ENCODE measurements around the gene PROCA1.

The PROCA1 gene

DNA sequence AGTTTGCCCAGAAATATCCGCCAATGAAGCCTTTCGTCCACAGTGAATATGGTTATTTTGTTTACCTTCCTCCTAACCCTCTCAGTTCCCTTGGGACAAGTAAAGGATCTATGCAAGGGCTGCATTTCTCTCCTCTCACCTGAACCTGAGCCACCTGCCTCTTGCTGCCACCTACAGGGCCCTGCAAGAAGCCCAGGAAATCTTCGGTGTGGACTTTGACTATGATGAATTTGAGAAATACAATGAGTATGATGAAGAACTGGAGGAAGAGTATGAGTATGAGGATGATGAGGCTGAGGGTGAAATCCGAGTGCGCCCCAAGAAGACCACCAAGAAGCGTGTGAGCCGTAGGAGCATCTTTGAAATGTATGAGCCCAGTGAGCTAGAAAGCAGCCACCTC is 35.7 kb downstream of the PROCA1 start:
- H3K4me3 ChIP-seq (replicated peaks; ENCODE audit: low read depth, low read length), result no peak overlapping the region
- DNase-seq (ENCODE audit: extremely low read depth, low read depth), result no peak
- TF ChIP-seq, protein P1, sequence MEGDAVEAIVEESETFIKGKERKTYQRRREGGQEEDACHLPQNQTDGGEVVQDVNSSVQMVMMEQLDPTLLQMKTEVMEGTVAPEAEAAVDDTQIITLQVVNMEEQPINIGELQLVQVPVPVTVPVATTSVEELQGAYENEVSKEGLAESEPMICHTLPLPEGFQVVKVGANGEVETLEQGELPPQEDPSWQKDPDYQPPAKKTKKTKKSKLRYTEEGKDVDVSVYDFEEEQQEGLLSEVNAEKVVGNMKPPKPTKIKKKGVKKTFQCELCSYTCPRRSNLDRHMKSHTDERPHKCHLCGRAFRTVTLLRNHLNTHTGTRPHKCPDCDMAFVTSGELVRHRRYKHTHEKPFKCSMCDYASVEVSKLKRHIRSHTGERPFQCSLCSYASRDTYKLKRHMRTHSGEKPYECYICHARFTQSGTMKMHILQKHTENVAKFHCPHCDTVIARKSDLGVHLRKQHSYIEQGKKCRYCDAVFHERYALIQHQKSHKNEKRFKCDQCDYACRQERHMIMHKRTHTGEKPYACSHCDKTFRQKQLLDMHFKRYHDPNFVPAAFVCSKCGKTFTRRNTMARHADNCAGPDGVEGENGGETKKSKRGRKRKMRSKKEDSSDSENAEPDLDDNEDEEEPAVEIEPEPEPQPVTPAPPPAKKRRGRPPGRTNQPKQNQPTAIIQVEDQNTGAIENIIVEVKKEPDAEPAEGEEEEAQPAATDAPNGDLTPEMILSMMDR (IDR thresholded peaks at IDR 0.05; ENCODE audit: low read depth, low read length, missing control alignments), result peak; percentile 26

DNA sequence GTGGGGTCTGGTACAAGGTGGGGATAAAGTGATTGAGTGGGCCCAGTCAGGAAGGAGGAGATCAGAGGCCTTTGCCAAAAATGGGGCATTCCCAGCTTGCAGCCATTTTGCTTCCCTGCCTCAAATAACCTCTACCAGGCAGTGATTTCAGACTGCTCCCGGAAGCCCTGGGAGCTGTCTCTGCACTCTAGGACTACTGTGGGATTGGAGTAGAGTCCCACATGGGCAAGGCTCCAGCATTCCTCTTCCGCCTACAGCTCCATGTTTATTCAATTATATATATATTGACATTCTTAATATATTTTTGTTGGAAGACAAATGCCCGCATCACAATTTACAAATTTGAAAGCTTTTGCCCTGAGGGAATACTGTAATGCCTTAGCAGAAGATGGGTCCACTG is 36.2 kb downstream of the PROCA1 start:
- TF ChIP-seq, protein P1 (IDR thresholded peaks at IDR 0.05; ENCODE audit: low read depth, low read length, missing control alignments), result no peak
- no peak for DNase-seq (ENCODE audit: extremely low read depth, low read depth)
- no peak overlapping the region for H3K4me3 ChIP-seq (replicated peaks; ENCODE audit: low read depth, low read length)

DNA sequence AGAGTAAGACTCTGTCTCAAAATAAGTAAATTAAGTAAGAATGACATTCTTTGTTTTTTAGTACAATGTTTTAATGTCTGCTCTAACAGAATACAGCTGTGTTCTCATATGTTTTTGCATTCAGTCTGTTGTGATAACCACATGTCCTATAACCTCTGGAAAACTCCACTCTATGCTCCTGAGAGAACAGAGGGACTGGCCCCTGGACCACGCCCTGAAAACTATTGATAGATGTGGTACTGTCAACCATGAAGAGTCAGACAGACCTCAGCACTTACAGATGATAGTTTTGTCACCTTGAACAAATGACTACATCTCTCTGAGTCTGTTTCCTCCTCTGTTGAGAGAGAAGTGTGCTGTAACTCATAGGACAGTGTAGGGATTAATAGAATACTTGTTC is 41.8 kb downstream of the PROCA1 start:
- no peak overlapping the region for H3K4me3 ChIP-seq (replicated peaks; ENCODE audit: low read depth, low read length)
- TF ChIP-seq, protein P1 (IDR thresholded peaks at IDR 0.05; ENCODE audit: low read depth, low read length, missing control alignments), result no peak
- DNase-seq (ENCODE audit: extremely low read depth, low read depth), result no peak

DNA sequence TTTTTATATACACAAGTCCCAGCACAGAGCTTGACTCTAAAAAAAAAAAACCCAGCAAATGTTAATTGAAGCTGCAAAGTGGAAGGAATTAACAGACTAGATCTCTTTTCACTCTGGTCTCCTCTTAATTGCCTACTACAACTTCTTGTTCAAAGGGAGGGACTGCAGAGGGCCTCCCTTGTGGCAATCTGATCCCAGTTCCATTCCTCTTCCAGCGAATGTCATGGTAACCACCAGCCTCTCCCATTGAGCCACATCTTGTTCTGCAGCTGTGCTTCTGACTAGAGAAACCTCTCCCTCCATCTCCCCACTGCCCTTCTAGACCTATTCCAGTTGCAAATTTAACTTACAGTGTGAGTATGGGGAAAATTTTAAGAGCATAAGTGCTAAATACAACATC is 43.8 kb downstream of the PROCA1 start:
- TF ChIP-seq, protein P1 (IDR thresholded peaks at IDR 0.05; ENCODE audit: low read depth, low read length, missing control alignments), result no peak
- no peak overlapping the region for H3K4me3 ChIP-seq (replicated peaks; ENCODE audit: low read depth, low read length)
- DNase-seq (ENCODE audit: extremely low read depth, low read depth), result no peak

DNA sequence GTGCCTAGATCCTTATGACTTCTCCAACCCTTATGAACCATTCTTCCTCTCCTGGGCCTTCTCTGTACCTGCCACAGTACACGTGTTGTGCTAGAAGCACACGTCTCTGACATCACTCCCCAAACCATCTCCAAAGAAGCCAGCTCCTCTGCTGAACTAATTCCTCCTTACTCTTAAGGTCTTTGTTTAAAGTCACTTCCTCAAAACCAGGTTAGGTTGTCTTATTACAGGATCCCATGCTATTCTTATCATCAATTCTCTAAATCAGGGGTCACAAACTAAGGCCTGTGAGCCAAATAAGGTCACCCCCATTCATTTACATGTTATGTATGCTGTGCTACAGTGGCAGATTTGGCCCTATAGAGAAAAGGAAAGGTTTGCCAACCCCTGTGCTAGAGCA is 45.7 kb downstream of the PROCA1 start:
- no peak for DNase-seq (ENCODE audit: extremely low read depth, low read depth)
- TF ChIP-seq, protein P1 (IDR thresholded peaks at IDR 0.05; ENCODE audit: low read depth, low read length, missing control alignments), result no peak

DNA sequence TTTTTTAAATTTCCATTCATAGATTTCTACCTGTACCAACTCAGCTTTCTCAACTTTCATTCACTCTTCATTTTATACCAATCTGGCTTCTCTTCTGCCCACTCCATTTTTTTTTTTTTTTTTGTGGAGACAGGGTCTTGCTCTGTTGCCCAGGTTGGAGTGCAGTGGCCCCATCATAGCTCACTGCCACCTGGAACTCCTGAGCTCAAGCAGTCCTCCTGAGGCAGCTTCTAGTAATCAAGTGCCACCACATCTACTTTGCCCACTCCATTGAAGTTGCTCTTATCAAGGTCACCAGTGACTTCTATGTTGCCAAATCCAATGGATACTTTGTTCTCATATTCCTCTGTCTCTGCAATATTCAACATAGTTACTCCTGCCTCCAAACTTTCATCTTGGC is 48.0 kb downstream of the PROCA1 start:
- TF ChIP-seq, protein P1 (IDR thresholded peaks at IDR 0.05; ENCODE audit: low read depth, low read length, missing control alignments), result no peak
- no peak for DNase-seq (ENCODE audit: extremely low read depth, low read depth)
- H3K4me3 ChIP-seq (replicated peaks; ENCODE audit: low read depth, low read length), result peak overlapping the region; percentile 91; the same call in 1 of the 2 replicates

More for the DNA sequence above, 45.7 kb downstream of the PROCA1 start:
- no peak overlapping the region for H3K4me3 ChIP-seq (replicated peaks; ENCODE audit: low read depth, low read length)

DNA sequence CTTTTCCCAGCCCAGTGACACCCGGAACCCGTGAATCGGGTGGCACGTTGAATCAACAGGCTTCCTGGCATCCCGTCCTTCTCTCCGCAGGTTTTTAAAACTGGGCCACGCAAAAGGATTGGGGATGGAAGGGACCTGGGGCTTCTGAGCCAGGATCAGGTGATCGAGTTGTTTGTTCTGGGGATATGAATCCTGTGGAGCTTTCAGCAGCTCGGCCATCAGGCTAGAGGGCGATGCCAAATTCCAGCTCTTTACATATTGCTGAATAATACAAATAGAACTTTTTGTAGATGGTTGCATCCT is 49.2 kb downstream of the PROCA1 start:
- peak overlapping the region; percentile 91 for H3K4me3 ChIP-seq (replicated peaks; ENCODE audit: low read depth, low read length)
- DNase-seq (ENCODE audit: extremely low read depth, low read depth), result no peak
- TF ChIP-seq, protein P1 (IDR thresholded peaks at IDR 0.05; ENCODE audit: low read depth, low read length, missing control alignments), result no peak

Data from HFF-Myc (cell line).